ENCODE measurements around the gene IGF2BP1. TPM values are rescaled to one million over a fixed set of nuclear protein-coding genes. Genes with fewer than 3 reads are reported as not detected.

The IGF2BP1 gene
- total RNA-seq, 4 donors from 2014 or later, result not detected

DNA sequence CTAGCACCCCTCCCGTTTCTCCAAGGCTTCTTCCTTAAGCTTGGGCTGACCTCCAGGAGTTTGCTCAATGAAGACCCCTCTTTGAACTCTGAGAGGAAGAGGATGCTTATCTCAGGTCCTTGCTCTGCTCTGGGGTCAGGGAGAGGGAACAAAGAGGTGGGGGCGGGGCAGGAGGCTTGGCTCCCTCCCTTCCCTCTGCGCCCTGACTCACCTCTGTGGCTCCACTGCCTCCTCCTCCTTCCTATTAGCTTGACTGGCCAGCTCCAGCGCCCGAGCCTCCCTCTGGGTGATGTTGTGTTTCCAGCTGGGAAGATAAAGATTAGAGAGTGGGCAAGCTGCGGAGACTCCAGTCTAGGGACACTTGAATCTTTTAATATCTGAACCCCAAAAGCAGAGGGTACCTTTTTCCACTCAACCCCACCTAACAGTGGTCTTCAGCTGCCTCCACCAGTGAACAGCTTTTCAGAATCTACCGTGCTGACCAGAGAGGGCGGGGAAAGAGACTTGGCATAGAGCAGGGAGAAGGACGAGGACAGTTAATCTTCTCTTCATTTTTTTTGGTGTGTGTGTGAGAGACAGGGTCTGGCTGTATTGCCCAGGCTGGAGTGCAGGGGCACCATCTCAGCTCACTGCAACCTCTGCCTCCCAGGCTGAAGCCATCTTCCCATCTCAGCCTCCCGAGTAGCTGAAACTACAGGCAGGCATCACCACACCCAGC lies 35.5 kb upstream of the IGF2BP1 start:
- 35 to 41% methylated on average over 10 of the region's 10 CpGs for WGBS, 2 donors
- DNase-seq (ENCODE audit: low spot score in 2 of 2), result no peak
- TF ChIP-seq, protein P1, sequence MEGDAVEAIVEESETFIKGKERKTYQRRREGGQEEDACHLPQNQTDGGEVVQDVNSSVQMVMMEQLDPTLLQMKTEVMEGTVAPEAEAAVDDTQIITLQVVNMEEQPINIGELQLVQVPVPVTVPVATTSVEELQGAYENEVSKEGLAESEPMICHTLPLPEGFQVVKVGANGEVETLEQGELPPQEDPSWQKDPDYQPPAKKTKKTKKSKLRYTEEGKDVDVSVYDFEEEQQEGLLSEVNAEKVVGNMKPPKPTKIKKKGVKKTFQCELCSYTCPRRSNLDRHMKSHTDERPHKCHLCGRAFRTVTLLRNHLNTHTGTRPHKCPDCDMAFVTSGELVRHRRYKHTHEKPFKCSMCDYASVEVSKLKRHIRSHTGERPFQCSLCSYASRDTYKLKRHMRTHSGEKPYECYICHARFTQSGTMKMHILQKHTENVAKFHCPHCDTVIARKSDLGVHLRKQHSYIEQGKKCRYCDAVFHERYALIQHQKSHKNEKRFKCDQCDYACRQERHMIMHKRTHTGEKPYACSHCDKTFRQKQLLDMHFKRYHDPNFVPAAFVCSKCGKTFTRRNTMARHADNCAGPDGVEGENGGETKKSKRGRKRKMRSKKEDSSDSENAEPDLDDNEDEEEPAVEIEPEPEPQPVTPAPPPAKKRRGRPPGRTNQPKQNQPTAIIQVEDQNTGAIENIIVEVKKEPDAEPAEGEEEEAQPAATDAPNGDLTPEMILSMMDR (IDR thresholded peaks at IDR 0.05), result no peak
- TF ChIP-seq POLR2A (IDR thresholded peaks at IDR 0.05), result no peak
- H3K4me3 ChIP-seq (ENCODE audit: low read depth, poor library complexity, severe bottlenecking), result no peak overlapping the region
- intact Hi-C loops (cut with DNase I; ENCODE audit: low total_unique reads), result no loop called here

DNA sequence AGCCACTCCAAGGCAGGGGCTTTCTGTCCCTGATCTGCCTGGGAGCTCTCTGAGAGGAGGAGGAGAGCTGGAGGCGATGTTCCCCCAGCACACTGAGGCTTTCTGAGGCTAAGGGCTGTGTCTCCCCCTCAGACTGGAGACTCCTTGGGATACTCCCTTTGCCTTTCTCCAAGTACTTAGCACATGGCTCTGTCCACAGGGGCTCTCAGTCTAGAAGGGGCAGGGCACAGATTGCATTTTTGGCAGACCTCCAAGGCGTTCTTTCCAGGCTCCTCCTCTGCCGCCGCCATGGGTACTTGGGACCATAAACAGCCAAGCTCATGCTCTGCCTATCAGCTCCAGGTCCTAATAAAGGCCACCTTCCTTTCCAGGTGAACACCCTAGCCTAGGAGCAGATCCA lies 27.0 kb upstream of the IGF2BP1 start:
- no peak for DNase-seq (ENCODE audit: low spot score in 2 of 2)
- intact Hi-C loops (cut with DNase I; ENCODE audit: low total_unique reads), result no loop called here
- H3K4me3 ChIP-seq (ENCODE audit: low read depth, poor library complexity, severe bottlenecking), result no peak overlapping the region
- 35 to 39% methylated on average over 4 of the region's 4 CpGs for WGBS, 2 donors
- TF ChIP-seq, protein P1 (IDR thresholded peaks at IDR 0.05), result no peak
- no peak for TF ChIP-seq POLR2A (IDR thresholded peaks at IDR 0.05)

DNA sequence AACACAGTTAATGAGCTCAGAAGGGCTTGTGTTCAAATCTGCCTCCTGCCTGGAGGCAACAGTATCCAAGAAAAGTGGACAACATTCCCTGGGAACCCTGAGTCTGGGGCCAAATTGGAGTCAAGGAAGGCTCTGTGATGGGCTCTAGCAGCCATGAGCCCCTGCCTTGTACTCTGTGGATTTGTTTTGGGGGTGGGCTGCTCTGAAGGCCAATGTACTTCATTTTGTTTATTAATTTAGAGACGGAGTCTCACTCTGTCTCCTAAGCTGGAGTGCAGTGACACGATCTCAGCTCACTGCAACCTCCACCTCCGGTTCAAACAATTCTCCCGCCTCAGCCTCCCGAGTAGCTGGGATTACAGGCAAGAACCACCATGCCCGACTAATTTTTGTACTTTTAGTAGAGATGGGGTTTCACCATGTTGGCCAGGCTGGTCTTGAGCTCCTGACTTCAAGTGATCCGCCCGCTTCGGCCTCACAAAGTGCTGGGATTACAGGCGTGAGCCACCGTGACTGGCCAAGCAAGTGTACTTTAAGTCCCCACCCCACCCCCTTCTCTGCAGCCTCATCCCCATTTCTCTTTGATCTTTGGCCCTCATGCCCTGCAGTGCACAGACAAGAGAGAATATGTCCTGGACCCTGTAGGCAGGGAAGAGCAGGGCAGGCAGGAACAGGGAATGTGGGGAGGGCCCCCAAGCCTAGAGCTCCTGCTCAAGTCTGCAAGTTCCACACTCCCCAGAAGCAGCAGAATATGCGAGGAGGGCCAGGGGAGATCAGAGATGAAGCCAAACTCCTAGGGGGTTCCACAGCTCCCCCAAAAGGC lies 26.1 kb upstream of the IGF2BP1 start:
- no peak for TF ChIP-seq POLR2A (IDR thresholded peaks at IDR 0.05)
- TF ChIP-seq, protein P1 (IDR thresholded peaks at IDR 0.05), result no peak
- DNase-seq (ENCODE audit: low spot score in 2 of 2), result no peak
- no peak overlapping the region for H3K4me3 ChIP-seq (ENCODE audit: low read depth, poor library complexity, severe bottlenecking)
- 65 to 67% methylated on average over 12 of the region's 12 CpGs for WGBS, 2 donors
- intact Hi-C loops (cut with DNase I; ENCODE audit: low total_unique reads), result no loop called here

DNA sequence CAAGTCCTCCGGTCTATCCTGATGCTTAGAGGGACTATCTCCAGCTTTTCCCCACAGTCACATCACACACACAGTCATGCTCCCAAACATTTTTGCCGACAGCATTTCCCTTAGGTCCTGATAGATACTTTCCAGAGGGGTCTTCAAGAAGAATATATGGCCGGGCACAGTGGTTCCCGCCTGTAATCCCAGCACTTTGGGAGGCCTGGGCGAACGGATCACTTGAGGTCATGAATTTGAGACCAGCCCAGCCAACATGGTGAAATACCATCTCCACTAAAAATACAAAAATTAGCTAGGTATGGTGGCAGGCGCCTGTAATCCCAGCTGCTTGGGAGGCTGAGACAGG lies 24.5 kb upstream of the IGF2BP1 start:
- WGBS, 2 donors, result 67 to 70% methylated on average over 7 of the region's 7 CpGs
- H3K4me3 ChIP-seq (ENCODE audit: low read depth, poor library complexity, severe bottlenecking), result no peak overlapping the region
- no peak for DNase-seq (ENCODE audit: low spot score in 2 of 2)
- TF ChIP-seq, protein P1 (IDR thresholded peaks at IDR 0.05), result no peak
- TF ChIP-seq POLR2A (IDR thresholded peaks at IDR 0.05), result no peak
- intact Hi-C loops (cut with DNase I; ENCODE audit: low total_unique reads), result no loop called here

DNA sequence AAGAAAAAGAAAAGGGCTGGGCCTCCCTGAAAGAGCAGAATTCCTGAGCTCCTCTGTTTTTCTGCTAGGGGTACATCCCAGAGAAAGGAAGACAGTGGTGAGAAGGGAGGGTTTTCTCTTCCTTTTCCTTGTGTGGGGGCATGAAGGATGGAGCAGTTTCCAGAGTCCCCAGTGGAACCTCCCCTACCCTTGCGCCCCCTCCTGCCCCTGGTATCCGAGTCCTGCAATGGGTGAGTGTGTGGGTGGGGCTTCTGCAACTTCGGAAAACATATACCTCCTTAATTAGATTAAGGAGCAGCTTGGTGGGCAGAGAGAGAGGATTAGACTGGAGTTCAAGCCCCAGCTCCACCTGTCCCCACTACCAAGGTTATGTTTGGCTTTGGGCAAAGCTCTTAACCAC lies 23.4 kb upstream of the IGF2BP1 start:
- intact Hi-C loops (cut with DNase I; ENCODE audit: low total_unique reads), result no loop called here
- no peak overlapping the region for H3K4me3 ChIP-seq (ENCODE audit: low read depth, poor library complexity, severe bottlenecking)
- no peak for TF ChIP-seq POLR2A (IDR thresholded peaks at IDR 0.05)
- TF ChIP-seq, protein P1 (IDR thresholded peaks at IDR 0.05), result no peak
- WGBS, 2 donors, result 43 to 51% methylated on average over 3 of the region's 3 CpGs
- DNase-seq (ENCODE audit: low spot score in 2 of 2), result no peak
